DND-41 (cell line): ENCODE data around the gene PPFIBP1.

Source experiments
- ATAC-seq: fragments of 200-7000 bp; cut with Tn5 transposase; 3 replicates; pipeline ENCODE4 v1.9.1; 2021; ENCODE audit warnings: low read depth; ENCODE audit not compliant: insufficient read depth
- DNase-seq: peaks from one replicate; pipeline ENCODE4 v3.0.0-alpha.2; 2020
- H2AFZ ChIP-seq: 2 replicates; pipeline ENCODE4 v1.6.0; 2012; ENCODE audit warnings: low read depth, low read length
- H3K27ac ChIP-seq: 2 replicates; pipeline ENCODE4 v1.5.1; 2012; ENCODE audit warnings: low read length, inconsistent platforms
- H3K27me3 ChIP-seq: fragments of 200-600 bp; sonication (generic); 2 replicates; pipeline ENCODE4 v1.6.0; 2012; ENCODE audit warnings: low read length, mild to moderate bottlenecking, inconsistent platforms; ENCODE audit not compliant: insufficient read depth, poor library complexity
- H3K36me3 ChIP-seq: 2 replicates; pipeline ENCODE4 v1.5.1; 2012; ENCODE audit warnings: low read length, inconsistent platforms; ENCODE audit not compliant: insufficient read depth
- H3K4me1 ChIP-seq: 2 replicates; pipeline ENCODE4 v1.5.1; 2012; ENCODE audit warnings: mild to moderate bottlenecking, low read length; ENCODE audit not compliant: insufficient read depth
- H3K4me2 ChIP-seq: 2 replicates; pipeline ENCODE4 v1.6.0; 2012; ENCODE audit warnings: mild to moderate bottlenecking, moderate library complexity, low read length, inconsistent platforms; ENCODE audit not compliant: insufficient read depth
- H3K4me3 ChIP-seq, 2 experiments: fragments of 200-600 bp in 1 of 2; shearing (Covaris generic) in 1 of 2; 2 replicates each; pipeline ENCODE4 v1.5.1; 2012 to 2016; ENCODE audit warnings: inconsistent platforms in 2 of 2, low read length in 2 of 2, mild to moderate bottlenecking in 2 of 2, low read depth in 1 of 2, moderate library complexity in 1 of 2
- H3K79me2 ChIP-seq: 2 replicates; pipeline ENCODE4 v1.6.0; 2012; ENCODE audit warnings: low read length, inconsistent platforms; ENCODE audit not compliant: insufficient read depth
- H3K9ac ChIP-seq: 2 replicates; pipeline ENCODE4 v1.6.0; 2012; ENCODE audit warnings: low read depth, mild to moderate bottlenecking, inconsistent platforms, low read length, moderate library complexity
- H3K9me3 ChIP-seq: 2 replicates; pipeline ENCODE4 v1.5.1; 2012; ENCODE audit warnings: low read length, moderate library complexity, mild to moderate bottlenecking, inconsistent platforms; ENCODE audit not compliant: insufficient read depth, severe bottlenecking
- H4K20me1 ChIP-seq: 2 replicates; pipeline ENCODE4 v1.6.0; 2012; ENCODE audit warnings: low read length; ENCODE audit not compliant: insufficient read depth
- EZH2 ChIP-seq: IDR thresholded peaks from 3 replicates; pipeline ENCODE4 v1.6.1; 2012; ENCODE audit warnings: borderline replicate concordance, low read depth, mild to moderate bottlenecking, moderate library complexity, low read length, inconsistent platforms; ENCODE audit not compliant: severe bottlenecking
- TF ChIP-seq, protein P1 (sequence below): IDR thresholded peaks from 2 replicates; pipeline ENCODE4 v1.5.1; 2012; ENCODE audit warnings: borderline replicate concordance, low read length, moderate library complexity, mild to moderate bottlenecking; ENCODE audit not compliant: poor library complexity, severe bottlenecking; ENCODE audit errors: extremely low read depth

The PPFIBP1 gene

DNA sequence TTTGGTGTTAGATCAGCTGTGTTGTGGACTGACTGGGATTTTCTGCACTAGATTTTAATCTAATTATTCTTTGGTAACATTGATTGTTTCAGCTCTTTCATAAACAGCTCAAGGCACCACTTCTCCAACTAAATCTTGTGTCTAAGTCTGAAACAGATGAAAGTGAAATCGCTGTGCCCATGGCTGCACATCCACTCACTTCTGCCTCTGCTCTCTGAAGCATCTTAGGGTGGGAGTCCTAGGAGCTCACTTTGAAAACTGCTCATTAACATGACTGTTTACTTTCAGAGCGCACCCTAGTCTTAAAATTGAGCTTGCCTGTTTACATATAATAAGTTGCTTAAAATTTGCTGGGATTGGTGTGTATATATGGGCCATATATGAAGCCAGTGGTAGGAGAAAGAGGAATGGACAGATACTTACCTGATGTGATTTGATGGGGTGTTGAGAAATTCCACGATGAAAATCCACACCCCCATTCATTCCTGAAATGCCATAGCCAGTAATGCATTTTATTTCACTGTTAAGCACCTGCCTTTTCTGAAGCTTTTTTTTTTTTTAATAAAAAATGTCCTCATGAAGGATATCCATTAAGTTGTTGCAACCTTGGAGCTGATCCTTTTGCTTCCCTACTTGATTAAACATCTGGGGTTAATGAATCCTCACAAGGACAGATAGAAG lies 52.8 kb downstream of the PPFIBP1 start:
- Histone ChIP-seq H3K27me3 (no peaks in the 10 kb centered on the region), H3K27ac (no peak overlapping the region), H3K9ac (no peak overlapping the region), H2AFZ (no peak overlapping the region), H3K4me3 (no peak overlapping the region), H4K20me1 (no peaks in the 10 kb centered on the region), H3K9me3 (no peaks in the 10 kb centered on the region), H3K4me1 (no peaks in the 10 kb centered on the region), H3K79me2 (no peaks in the 10 kb centered on the region), H3K36me3 (no peaks in the 10 kb centered on the region), H3K4me2 (no peak overlapping the region)
- ATAC-seq (no peak), DNase-seq (no peak)
- TF ChIP-seq, protein P1, sequence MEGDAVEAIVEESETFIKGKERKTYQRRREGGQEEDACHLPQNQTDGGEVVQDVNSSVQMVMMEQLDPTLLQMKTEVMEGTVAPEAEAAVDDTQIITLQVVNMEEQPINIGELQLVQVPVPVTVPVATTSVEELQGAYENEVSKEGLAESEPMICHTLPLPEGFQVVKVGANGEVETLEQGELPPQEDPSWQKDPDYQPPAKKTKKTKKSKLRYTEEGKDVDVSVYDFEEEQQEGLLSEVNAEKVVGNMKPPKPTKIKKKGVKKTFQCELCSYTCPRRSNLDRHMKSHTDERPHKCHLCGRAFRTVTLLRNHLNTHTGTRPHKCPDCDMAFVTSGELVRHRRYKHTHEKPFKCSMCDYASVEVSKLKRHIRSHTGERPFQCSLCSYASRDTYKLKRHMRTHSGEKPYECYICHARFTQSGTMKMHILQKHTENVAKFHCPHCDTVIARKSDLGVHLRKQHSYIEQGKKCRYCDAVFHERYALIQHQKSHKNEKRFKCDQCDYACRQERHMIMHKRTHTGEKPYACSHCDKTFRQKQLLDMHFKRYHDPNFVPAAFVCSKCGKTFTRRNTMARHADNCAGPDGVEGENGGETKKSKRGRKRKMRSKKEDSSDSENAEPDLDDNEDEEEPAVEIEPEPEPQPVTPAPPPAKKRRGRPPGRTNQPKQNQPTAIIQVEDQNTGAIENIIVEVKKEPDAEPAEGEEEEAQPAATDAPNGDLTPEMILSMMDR: no peak
- no peak for TF ChIP-seq EZH2

DNA sequence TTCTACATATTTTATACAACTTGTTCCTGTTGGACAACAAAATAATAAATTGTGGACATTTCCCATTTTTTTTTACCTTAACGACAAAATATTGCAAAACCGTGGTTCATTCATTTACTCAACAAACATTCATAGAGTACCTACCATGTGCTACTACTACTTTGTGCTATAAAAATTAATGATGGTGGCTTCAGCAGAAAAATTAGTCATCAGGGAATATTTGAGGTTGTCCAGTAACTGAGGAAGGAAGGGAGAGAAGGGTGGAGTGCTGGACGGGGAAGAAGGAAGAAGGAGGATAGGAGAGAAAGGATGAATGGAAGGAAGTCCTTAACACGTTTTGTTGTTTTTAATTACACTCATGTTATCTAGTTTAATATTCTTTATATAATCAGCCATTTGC lies 53.7 kb downstream of the PPFIBP1 start:
- H3K9me3 ChIP-seq: no peaks in the 10 kb centered on the region
- H4K20me1 ChIP-seq: no peaks in the 10 kb centered on the region
- DNase-seq (no peak), ATAC-seq (no peak)
- no peaks in the 10 kb centered on the region for H3K79me2 ChIP-seq
- no peaks in the 10 kb centered on the region for H3K4me1 ChIP-seq
- H3K4me3 ChIP-seq: no peak overlapping the region
- no peaks in the 10 kb centered on the region for H3K27me3 ChIP-seq
- no peak overlapping the region for H2AFZ ChIP-seq
- TF ChIP-seq, protein P1: no peak
- no peak for TF ChIP-seq EZH2
- no peak overlapping the region for H3K4me2 ChIP-seq
- no peak overlapping the region for H3K27ac ChIP-seq
- no peaks in the 10 kb centered on the region for H3K36me3 ChIP-seq
- H3K9ac ChIP-seq: no peak overlapping the region

DNA sequence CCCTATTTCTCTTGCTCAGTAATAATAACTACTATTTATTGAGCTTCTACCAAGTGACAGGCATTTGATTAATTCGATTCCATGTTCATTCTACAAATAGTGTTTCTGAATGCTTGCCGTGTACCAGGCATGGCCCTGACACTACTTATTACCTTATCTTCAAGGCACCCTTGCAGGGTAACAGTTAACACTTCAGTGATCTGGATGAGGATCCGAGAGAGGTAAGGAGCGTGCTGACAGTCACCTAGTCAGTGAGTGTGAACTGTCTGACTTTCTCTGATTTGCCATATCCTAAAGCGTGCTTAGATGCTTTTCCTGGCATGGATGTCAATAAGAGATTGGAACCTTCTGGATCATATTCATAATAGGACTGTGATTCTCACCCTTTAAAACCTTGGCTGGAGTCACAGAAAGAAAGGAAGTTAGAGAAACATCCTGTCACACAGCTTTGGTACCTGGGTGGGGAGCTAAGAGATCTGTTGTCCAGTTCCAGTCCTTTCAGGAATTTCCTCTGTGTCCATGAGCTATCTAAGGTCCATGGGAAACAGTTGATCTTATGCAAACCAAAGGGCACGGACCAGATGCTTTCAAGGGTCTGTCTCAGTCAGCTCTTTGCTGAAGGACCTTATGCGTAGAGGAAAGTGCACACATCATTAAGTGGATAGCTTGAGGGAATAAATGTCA lies 54.8 kb downstream of the PPFIBP1 start:
- H3K79me2 ChIP-seq: no peaks in the 10 kb centered on the region

More for the DNA sequence above, 54.8 kb downstream of the PPFIBP1 start:
- no peaks in the 10 kb centered on the region for H3K27me3 ChIP-seq
- H3K4me1 ChIP-seq: peaks cover 5% of the 10 kb centered on the region; the same call in 1 of the 2 replicates
- ATAC-seq (no peak), DNase-seq (no peak)
- H3K9me3 ChIP-seq: no peaks in the 10 kb centered on the region
- H3K36me3 ChIP-seq: no peaks in the 10 kb centered on the region
- no peak overlapping the region for H3K9ac ChIP-seq
- no peak overlapping the region for H3K4me3 ChIP-seq
- H3K27ac ChIP-seq: no peak overlapping the region
- no peak for TF ChIP-seq EZH2
- H2AFZ ChIP-seq: no peak overlapping the region
- no peaks in the 10 kb centered on the region for H4K20me1 ChIP-seq
- no peak overlapping the region for H3K4me2 ChIP-seq
